Measurements from ENCODE around the gene PSMD1.

Gene PSMD1

DNA sequence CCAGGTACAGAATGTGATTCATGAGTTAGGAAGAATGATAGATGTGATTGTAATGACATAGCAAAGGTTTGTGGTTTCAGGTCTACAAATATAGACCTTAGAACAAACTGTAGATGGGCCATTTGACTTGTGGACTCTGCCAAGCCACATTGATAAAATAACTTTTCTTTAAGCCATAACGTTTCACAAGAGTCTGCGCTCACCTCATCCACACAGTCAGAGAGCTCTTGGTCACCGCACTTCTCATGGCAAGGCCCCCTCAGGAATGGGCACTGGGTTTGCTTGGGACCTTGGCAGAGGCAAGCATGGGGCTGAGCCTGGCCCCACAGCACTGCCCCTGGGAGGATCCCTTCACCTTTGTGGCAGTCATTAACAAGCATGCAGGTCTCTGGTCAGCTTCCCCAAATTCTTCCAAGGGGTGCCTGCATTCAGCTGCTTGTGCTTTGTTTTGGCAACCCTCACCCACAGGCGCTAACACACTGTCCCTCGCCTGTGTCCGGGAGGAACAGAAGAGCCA, 155.7 kb downstream of the PSMD1 start:
- no peak for DNase-seq

DNA sequence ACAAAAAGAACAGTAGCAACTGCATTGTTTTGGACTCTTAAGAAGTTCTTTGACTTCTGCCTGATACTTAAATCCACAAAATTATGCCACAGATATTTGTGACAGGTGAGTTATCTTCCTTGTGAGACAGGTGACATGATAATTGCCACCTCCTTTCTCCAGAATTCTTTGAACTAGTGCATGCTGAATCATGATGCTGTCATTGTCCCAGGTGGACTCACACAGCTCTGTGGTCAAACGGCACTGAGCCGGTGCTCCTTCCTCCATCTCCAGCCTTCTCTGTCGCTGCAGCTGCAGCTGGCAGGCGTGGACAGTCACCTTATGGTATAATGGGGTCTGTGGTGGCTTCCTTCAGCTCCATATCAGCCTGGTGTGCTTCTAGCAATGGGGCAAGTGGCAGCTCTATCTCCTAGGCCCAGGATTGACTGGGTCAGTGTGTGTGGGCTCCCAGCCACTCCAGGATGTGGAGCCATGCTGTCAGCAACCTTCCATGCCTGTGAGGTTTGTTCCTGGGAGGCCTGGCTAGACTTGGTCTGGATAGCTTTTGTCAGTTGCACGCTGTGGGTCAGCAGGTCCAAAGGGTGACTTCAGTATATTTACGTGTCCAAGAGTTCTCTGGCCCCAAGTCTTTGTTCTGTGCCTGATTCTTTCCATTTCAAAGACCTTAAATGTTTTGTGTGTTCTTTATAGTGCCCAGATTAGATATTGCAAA, 157.4 kb downstream of the PSMD1 start:
- DNase-seq: no peak

GRCh38 chr2:231218366-231218765, 161.7 kb downstream of the PSMD1 start:
- no peak for DNase-seq

DNA sequence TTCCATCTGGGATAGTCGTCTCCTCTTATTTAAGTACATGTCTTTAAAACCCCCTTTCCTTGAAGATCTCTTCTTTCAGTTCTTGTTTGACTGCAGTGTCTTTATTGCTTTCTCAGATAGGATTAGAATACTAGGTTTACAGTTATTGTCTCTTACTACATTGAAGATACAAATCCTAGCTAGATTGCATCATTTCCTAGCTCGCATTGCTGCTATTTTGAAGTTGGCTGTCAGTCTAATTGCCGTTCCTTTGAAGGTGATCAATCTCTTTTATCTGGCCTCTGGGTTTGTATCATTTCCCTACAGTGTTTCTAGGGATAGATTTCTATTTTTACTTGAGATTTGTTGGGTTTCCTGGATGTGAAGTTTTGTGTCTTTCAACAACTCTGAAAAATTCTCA, 162.6 kb downstream of the PSMD1 start:
- no peak for DNase-seq

DNA sequence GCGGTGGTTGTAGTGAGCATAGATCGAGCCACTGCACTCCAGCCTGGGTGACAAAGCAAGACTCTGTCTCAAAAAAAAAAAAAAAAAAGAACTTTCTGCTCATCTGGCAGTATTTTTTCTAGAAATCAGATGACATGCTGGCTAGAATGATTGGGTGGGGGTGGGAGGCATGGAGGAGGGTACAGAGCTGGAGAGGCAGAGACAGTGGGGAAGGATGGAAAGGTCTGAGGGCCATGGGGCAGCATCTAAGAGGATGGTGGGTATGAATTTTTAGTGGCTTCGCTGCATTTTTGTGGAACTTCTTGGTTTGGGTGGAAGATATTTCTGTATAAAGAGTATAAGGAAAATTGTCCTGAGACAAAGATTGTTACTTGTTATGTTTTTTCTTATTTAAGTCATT, 165.1 kb downstream of the PSMD1 start:
- DNase-seq: no peak

Data from eye (tissue), 1 donor.